RWPE2 (cell line): Measurements from ENCODE around the gene ACTL6B.

Source experiments
- ATAC-seq: fragments of 200-7000 bp; cut with Tn5 transposase; 3 replicates; pipeline ENCODE4 v1.9.1; 2021; ENCODE audit warnings: low read depth
- DNase-seq: peaks from one replicate; pipeline ENCODE4 v3.0.0-alpha.2; 2020; ENCODE audit warnings: low spot score
- H3K27ac ChIP-seq: fragments of 450-650 bp; 2 replicates; pipeline ENCODE4 v1.5.1; 2017; ENCODE audit warnings: mild to moderate bottlenecking; ENCODE audit not compliant: poor library complexity, severe bottlenecking
- H3K27me3 ChIP-seq: fragments of 250-450 bp; sonication (Bioruptor Pico); 2 replicates; pipeline ENCODE4 v1.5.1; 2021; ENCODE audit warnings: mild to moderate bottlenecking, moderate library complexity; ENCODE audit not compliant: insufficient read depth, poor library complexity, severe bottlenecking
- H3K36me3 ChIP-seq: fragments of 250-450 bp; sonication (Bioruptor Pico); 2 replicates; pipeline ENCODE4 v1.5.1; 2020; ENCODE audit warnings: low read depth, mild to moderate bottlenecking, moderate library complexity
- H3K4me1 ChIP-seq: fragments of 250-450 bp; sonication (Bioruptor Pico); 2 replicates; pipeline ENCODE4 v1.5.1; 2021; ENCODE audit warnings: mild to moderate bottlenecking, moderate library complexity; ENCODE audit not compliant: insufficient read depth, poor library complexity, severe bottlenecking
- H3K4me3 ChIP-seq: fragments of 250-450 bp; sonication (Bioruptor Pico); 2 replicates; pipeline ENCODE4 v1.5.1; 2021; ENCODE audit warnings: mild to moderate bottlenecking, moderate library complexity; ENCODE audit not compliant: severe bottlenecking
- H3K9me3 ChIP-seq: fragments of 250-450 bp; sonication (Bioruptor Pico); 2 replicates; pipeline ENCODE4 v1.5.1; 2021; ENCODE audit warnings: mild to moderate bottlenecking, moderate library complexity; ENCODE audit not compliant: severe bottlenecking
- TF ChIP-seq, protein P1 (sequence below): fragments of 450-650 bp; IDR thresholded peaks from one replicate; pipeline ENCODE4 v1.5.1; 2017; ENCODE audit warnings: mild to moderate bottlenecking, moderate library complexity; ENCODE audit not compliant: poor library complexity, severe bottlenecking

ACTL6B gene

DNA sequence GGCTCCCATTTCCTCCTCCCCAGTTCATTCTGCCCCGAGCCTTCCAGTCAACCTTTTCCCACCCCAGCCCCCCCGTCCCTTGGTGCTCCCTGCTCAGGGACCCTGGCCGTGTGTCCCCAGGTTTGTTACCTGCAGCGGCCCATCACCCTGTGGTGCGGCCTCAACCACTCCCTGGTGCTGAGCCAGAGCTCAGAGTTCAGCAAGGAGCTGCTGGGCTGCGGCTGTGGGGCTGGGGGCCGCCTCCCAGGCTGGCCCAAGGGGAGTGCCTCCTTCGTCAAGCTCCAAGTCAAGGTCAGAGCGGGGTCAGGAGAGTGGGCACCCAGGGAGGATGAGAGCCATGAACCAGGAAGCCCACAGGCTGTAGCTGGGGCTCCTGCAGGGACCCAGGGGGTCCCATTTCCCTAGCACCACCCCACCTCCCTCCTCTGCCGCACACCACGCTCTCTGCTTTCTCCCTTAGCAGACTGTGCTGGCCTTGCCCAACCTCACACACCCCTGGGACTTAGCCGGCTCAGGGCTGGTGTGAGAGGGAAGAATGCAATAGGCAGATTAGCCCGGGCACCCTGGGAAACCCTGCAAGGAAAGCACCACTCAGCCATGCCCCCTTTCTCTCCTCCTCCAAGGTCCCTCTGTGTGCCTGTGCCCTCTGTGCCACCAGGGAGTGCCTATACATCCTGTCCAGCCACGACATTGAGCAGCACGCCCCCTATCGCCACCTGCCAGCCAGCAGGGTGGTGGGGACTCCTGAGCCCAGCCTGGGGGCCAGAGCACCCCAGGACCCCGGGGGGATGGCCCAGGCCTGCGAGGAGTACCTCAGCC lies 56.1 kb downstream of the ACTL6B start:
- no peaks in the 10 kb centered on the region for H3K9me3 ChIP-seq
- DNase-seq: no peak
- H3K36me3 ChIP-seq: no peaks in the 10 kb centered on the region
- TF ChIP-seq, protein P1, sequence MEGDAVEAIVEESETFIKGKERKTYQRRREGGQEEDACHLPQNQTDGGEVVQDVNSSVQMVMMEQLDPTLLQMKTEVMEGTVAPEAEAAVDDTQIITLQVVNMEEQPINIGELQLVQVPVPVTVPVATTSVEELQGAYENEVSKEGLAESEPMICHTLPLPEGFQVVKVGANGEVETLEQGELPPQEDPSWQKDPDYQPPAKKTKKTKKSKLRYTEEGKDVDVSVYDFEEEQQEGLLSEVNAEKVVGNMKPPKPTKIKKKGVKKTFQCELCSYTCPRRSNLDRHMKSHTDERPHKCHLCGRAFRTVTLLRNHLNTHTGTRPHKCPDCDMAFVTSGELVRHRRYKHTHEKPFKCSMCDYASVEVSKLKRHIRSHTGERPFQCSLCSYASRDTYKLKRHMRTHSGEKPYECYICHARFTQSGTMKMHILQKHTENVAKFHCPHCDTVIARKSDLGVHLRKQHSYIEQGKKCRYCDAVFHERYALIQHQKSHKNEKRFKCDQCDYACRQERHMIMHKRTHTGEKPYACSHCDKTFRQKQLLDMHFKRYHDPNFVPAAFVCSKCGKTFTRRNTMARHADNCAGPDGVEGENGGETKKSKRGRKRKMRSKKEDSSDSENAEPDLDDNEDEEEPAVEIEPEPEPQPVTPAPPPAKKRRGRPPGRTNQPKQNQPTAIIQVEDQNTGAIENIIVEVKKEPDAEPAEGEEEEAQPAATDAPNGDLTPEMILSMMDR: no peak
- no peak for ATAC-seq
- no peak overlapping the region for H3K27ac ChIP-seq
- H3K27me3 ChIP-seq: no peaks in the 10 kb centered on the region
- no peaks in the 10 kb centered on the region for H3K4me1 ChIP-seq
- no peak overlapping the region for H3K4me3 ChIP-seq

DNA sequence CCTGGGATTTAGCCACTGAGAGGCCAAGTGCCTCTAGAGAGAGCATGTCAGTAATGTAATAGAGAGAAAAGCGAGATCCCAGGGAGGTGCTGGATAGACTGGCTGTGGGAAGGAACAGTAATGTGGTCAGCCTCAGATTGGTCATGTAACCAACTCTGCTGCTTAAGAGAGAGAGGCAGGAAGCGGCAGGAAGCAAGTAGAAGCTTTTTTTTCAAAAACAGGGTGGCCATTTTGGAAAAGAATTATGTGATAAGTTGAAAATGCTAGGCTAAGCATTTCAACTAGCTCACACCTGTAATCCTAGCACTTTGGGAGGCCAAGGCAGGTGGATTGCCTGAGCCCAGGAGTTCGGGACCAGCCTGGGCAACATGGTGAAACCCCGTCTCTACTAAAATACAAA lies 57.8 kb downstream of the ACTL6B start:
- no peaks in the 10 kb centered on the region for H3K9me3 ChIP-seq
- no peaks in the 10 kb centered on the region for H3K4me1 ChIP-seq
- DNase-seq (no peak), ATAC-seq (no peak)
- no peak overlapping the region for H3K4me3 ChIP-seq
- no peaks in the 10 kb centered on the region for H3K27me3 ChIP-seq
- TF ChIP-seq, protein P1: no peak
- H3K27ac ChIP-seq: no peak overlapping the region
- H3K36me3 ChIP-seq: no peaks in the 10 kb centered on the region

DNA sequence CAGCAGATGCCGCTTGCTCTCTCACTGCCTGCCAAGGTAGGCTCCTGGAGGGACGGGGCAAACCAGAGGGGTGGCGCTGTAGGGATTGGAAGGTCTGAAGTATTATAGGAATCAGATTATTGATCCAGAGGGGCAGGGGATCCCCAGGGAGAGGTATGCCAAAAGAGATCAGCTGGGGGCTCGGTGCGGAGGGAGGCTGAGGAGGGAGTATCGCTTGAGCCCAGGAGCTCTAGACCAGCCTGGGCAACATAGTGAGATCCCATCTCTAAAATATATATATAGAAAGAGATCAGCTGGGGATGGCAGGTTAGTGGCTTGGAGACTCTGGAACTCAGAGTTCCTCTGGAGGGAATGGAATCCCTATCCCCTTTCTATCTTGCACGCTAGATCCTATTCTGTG lies 61.1 kb downstream of the ACTL6B start:
- no peaks in the 10 kb centered on the region for H3K36me3 ChIP-seq
- no peaks in the 10 kb centered on the region for H3K9me3 ChIP-seq
- DNase-seq: no peak
- H3K4me1 ChIP-seq: no peaks in the 10 kb centered on the region
- H3K27me3 ChIP-seq: no peaks in the 10 kb centered on the region
- ATAC-seq: no peak
- H3K27ac ChIP-seq: no peak overlapping the region
- H3K4me3 ChIP-seq: no peak overlapping the region
- TF ChIP-seq, protein P1: no peak
